GM21367 (cell line): ENCODE measurements around the gene FHIP2A.
"Not testable (repeated sequence)": the region's sequence is repeated elsewhere in the genome, so short reads cannot be mapped to it uniquely, and the experiment has no call there.

Experiments
- ATAC-seq: cut with Tn5 transposase; IDR thresholded peaks from one replicate; pipeline ENCODE4 v1.9.1; 2021; ENCODE audit not compliant: unreplicated experiment

FHIP2A gene

GRCh38 chr10:114816308-114816707 lies 5.3 kb upstream of the FHIP2A start:
- ATAC-seq: no peak

GRCh38 chr10:114819322-114819721 lies 2.3 kb upstream of the FHIP2A start:
- no peak for ATAC-seq

- ATAC-seq: peak; percentile 24
Observed at GRCh38 chr10:114821915-114822443, 399 bp downstream of the FHIP2A start.

- ATAC-seq: peak; percentile 19
Observed at GRCh38 chr10:114822444-114823076, 980 bp downstream of the FHIP2A start.

GRCh38 chr10:114823077-114823463 lies 1.5 kb downstream of the FHIP2A start:
- no peak for ATAC-seq

- no peak for ATAC-seq
Observed at GRCh38 chr10:114824391-114824790, 2.8 kb downstream of the FHIP2A start.

GRCh38 chr10:114825513-114826253 lies 4.1 kb downstream of the FHIP2A start:
- ATAC-seq: peak; percentile 46

- no peak for ATAC-seq
Observed at GRCh38 chr10:114829160-114829909, 7.8 kb downstream of the FHIP2A start.

- no peak for ATAC-seq
Observed at GRCh38 chr10:114831186-114831867, 9.7 kb downstream of the FHIP2A start.

GRCh38 chr10:114837690-114838089 lies 16.1 kb downstream of the FHIP2A start:
- ATAC-seq: no peak

GRCh38 chr10:114839901-114840300 lies 18.3 kb downstream of the FHIP2A start:
- no peak for ATAC-seq

- no peak for ATAC-seq
Observed at GRCh38 chr10:114845978-114846693, 24.6 kb downstream of the FHIP2A start.

GRCh38 chr10:114847517-114847916 lies 25.9 kb downstream of the FHIP2A start:
- ATAC-seq: not testable (repeated sequence)

- ATAC-seq: no peak
Observed at GRCh38 chr10:114849674-114850073, 28.1 kb downstream of the FHIP2A start.

GRCh38 chr10:114850126-114850525 lies 28.5 kb downstream of the FHIP2A start:
- no peak for ATAC-seq

- ATAC-seq: no peak
Observed at GRCh38 chr10:114851336-114851735, 29.8 kb downstream of the FHIP2A start.

- no peak for ATAC-seq
Observed at GRCh38 chr10:114852197-114852596, 30.6 kb downstream of the FHIP2A start.

GRCh38 chr10:114854906-114855305 lies 33.3 kb downstream of the FHIP2A start:
- no peak for ATAC-seq

GRCh38 chr10:114855776-114856543 lies 34.4 kb downstream of the FHIP2A start:
- ATAC-seq: no peak
